NCI-H446 (cell line): ENCODE data around the gene MAGEA11.
"Not testable (repeated sequence)": the region's sequence is repeated elsewhere in the genome, so short reads cannot be mapped to it uniquely, and the experiment has no call there.

Experiments
- DNase-seq, 2 experiments: peaks; one replicate each; lab custom pipeline; 2025; lab: John Stamatoyannopoulos, UW

MAGEA11 gene

GRCh38 chrX:149711545-149712236 is at the start of gene MAGEA11:
Gene MAGEA11, plus strand, starts transcription at chrX:149712060. Its CDS starts 1,100 bp downstream, at chrX:149713160.
- DNase-seq = no peak

GRCh38 chrX:149675088-149675487 is 36.8 kb upstream of the MAGEA11 start:
- not testable (repeated sequence) for DNase-seq

GRCh38 chrX:149675554-149675953 is 36.3 kb upstream of the MAGEA11 start:
- DNase-seq = not testable (repeated sequence)

- not testable (repeated sequence) for DNase-seq
Observed at GRCh38 chrX:149679164-149679678, 32.6 kb upstream of the MAGEA11 start.

- no peak for DNase-seq
Observed at GRCh38 chrX:149681182-149681581, 30.7 kb upstream of the MAGEA11 start.

- no peak for DNase-seq
Observed at GRCh38 chrX:149682031-149682430, 29.8 kb upstream of the MAGEA11 start.

- DNase-seq = no peak
Observed at GRCh38 chrX:149682956-149683947, 28.6 kb upstream of the MAGEA11 start.

GRCh38 chrX:149683966-149684730 is 27.7 kb upstream of the MAGEA11 start:
- no peak for DNase-seq

- no peak for DNase-seq
Observed at GRCh38 chrX:149687991-149688390, 23.9 kb upstream of the MAGEA11 start.

GRCh38 chrX:149688552-149688951 is 23.3 kb upstream of the MAGEA11 start:
- no peak for DNase-seq

GRCh38 chrX:149691794-149692193 is 20.1 kb upstream of the MAGEA11 start:
- no peak for DNase-seq

GRCh38 chrX:149692686-149693272 is 19.1 kb upstream of the MAGEA11 start:
- not testable (repeated sequence) for DNase-seq

- no peak for DNase-seq
Observed at GRCh38 chrX:149699761-149700160, 12.1 kb upstream of the MAGEA11 start.

- DNase-seq = no peak
Observed at GRCh38 chrX:149704664-149705063, 7.2 kb upstream of the MAGEA11 start.

GRCh38 chrX:149707147-149707901 is 4.5 kb upstream of the MAGEA11 start:
- DNase-seq = no peak

- DNase-seq = no peak
Observed at GRCh38 chrX:149712831-149713230, 971 bp downstream of the MAGEA11 start.

- no peak for DNase-seq
Observed at GRCh38 chrX:149713279-149714050, 1.6 kb downstream of the MAGEA11 start.

- no peak for DNase-seq
Observed at GRCh38 chrX:149715468-149715867, 3.6 kb downstream of the MAGEA11 start.

- DNase-seq = no peak
Observed at GRCh38 chrX:149716632-149717031, 4.8 kb downstream of the MAGEA11 start.

GRCh38 chrX:149717803-149718202 is 5.9 kb downstream of the MAGEA11 start:
- no peak for DNase-seq
